DND-41 (cell line): Measurements from ENCODE around the gene TRIM72.

Experiments used
- EZH2 ChIP-seq: IDR thresholded peaks from 3 replicates; pipeline ENCODE4 v1.6.1; 2012; ENCODE audit warnings: borderline replicate concordance, low read depth, mild to moderate bottlenecking, moderate library complexity, low read length, inconsistent platforms; ENCODE audit not compliant: severe bottlenecking
- TF ChIP-seq, protein P1 (sequence below): IDR thresholded peaks from 2 replicates; pipeline ENCODE4 v1.5.1; 2012; ENCODE audit warnings: borderline replicate concordance, low read length, moderate library complexity, mild to moderate bottlenecking; ENCODE audit not compliant: poor library complexity, severe bottlenecking; ENCODE audit errors: extremely low read depth

DNA sequence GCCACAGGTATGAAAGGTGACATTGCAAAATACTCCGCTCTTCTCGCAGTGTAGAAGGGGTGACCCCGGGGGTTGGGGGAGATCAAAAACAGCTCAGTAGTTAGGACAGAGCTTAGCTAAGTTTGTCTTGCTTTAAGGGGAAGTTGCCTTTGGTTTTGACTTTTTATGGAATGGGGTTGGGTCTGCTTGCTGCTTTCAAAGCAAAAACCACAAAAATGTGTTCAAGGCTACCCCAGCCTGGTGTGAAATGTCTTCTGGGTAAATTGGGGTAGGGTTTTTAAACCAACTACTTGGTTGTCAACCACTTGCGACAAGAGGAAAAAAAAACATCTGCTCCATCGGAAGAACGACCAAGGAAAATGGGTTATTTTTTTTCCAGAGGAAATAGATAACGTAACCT is 27.7 kb upstream of the TRIM72 start:
- TF ChIP-seq EZH2 = no peak
- TF ChIP-seq, protein P1, sequence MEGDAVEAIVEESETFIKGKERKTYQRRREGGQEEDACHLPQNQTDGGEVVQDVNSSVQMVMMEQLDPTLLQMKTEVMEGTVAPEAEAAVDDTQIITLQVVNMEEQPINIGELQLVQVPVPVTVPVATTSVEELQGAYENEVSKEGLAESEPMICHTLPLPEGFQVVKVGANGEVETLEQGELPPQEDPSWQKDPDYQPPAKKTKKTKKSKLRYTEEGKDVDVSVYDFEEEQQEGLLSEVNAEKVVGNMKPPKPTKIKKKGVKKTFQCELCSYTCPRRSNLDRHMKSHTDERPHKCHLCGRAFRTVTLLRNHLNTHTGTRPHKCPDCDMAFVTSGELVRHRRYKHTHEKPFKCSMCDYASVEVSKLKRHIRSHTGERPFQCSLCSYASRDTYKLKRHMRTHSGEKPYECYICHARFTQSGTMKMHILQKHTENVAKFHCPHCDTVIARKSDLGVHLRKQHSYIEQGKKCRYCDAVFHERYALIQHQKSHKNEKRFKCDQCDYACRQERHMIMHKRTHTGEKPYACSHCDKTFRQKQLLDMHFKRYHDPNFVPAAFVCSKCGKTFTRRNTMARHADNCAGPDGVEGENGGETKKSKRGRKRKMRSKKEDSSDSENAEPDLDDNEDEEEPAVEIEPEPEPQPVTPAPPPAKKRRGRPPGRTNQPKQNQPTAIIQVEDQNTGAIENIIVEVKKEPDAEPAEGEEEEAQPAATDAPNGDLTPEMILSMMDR = no peak
